GM12873 (cell line): ENCODE measurements around the gene SERPING1.

Source experiments
- TF ChIP-seq, protein P1 (sequence below): IDR thresholded peaks from 2 replicates; pipeline ENCODE4 v1.5.1; 2012; ENCODE audit warnings: low read depth, mild to moderate bottlenecking, moderate library complexity, low read length, control low read depth; ENCODE audit not compliant: insufficient read depth; ENCODE audit errors: missing control alignments

Gene SERPING1

DNA sequence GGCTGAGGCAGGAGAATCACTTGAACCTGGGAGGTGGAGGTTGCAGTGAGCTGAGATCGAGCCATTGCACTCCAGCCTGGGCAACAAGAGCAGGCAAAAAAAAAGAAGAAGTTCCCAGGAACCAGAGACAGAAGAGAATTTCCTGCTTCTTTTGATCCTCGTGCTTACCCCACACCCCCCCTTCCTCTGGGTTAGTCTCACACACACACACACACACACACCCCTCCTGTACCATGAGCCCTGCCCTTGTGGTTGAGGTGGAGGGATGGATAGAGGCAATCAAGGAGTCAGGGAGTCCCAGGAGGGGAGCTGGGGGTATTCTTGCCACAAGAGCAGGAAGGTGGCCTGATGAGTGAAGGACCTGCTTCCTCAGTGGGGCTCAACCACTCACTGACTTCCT lies 25.9 kb upstream of the SERPING1 start:
- TF ChIP-seq, protein P1, sequence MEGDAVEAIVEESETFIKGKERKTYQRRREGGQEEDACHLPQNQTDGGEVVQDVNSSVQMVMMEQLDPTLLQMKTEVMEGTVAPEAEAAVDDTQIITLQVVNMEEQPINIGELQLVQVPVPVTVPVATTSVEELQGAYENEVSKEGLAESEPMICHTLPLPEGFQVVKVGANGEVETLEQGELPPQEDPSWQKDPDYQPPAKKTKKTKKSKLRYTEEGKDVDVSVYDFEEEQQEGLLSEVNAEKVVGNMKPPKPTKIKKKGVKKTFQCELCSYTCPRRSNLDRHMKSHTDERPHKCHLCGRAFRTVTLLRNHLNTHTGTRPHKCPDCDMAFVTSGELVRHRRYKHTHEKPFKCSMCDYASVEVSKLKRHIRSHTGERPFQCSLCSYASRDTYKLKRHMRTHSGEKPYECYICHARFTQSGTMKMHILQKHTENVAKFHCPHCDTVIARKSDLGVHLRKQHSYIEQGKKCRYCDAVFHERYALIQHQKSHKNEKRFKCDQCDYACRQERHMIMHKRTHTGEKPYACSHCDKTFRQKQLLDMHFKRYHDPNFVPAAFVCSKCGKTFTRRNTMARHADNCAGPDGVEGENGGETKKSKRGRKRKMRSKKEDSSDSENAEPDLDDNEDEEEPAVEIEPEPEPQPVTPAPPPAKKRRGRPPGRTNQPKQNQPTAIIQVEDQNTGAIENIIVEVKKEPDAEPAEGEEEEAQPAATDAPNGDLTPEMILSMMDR, result no peak

DNA sequence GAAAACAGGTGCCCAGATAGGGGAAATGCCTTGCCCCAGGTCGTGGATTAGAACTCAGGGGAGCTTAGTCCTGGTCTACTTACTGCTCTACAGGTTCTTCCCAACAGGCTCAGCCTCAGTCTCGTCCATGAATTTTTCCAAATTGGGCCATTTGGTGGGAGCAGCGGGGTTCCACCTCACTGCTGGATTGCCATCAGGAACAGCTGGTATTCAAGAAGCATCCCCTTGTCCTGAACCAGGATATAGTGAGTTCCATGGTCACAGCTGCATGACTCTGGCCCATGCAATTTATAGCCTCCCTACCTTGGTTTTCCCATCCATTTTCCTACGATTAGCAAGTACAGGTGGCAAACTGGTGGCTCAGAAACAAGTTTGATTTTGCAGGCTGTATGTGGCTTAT lies 23.4 kb upstream of the SERPING1 start:
- TF ChIP-seq, protein P1, result no peak

DNA sequence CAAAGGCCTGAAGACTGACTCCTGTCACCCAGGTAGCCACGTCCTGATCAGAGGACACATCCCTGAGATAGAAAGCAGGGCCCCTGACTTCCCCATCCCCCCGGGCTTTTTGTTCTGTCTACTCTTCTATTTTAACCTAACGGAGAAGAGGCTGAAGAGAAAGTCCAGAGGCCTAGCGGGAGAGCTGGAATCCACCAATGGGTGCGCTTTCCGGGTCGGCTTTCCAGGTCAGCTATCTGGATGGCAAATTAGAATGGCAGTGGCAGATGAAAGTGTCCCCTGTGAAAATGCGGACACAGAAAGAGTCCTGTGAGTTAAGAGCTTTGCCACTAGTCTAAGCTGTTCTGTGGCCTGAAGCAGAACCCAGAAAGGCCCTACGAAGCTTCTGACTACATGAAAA lies 13.1 kb upstream of the SERPING1 start:
- TF ChIP-seq, protein P1, result no peak

DNA sequence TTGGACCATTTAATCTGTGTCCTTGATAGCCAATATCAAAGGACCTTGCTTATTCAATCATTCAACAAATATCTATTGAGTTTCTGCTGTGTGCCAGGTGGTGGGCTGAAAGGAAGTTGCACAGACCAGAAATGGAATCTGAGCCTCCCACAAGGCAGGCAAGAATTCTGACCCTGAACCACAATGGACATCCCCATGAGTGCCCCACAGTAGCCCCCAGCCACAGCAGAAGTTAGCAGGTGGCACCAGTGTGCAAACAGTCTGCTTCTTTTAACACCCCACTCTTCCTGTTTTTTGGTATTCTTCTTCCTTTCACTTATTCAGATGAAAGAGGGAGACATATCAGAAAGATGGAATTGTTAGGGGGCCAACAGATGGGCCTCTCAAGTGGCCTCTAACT lies 12.2 kb upstream of the SERPING1 start:
- TF ChIP-seq, protein P1, result no peak

DNA sequence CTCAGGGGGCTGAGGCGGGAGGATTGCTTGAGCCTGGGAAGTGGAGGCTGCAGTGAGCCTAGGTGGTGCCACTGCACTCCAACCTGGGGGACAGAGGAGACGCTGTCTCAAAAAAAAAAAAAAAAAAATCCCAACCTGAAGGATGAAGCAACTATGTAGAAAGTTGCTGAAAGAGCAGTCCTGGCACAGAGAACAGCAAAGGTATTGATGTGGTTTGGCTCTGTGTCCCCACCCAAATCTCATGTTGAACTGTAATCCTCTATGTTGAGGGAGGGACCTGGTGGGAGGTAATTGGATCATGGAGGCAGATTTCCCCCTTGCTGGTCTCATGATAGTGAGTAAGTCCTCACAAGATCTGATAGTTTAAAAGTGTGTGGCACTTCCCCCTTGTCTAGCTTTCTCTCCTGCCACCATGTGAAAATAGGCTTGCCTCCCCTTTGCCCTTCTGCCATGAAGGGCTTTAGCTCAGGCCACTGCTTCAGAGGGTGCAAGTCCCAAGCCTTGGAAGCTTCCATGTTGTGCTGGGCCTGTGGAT lies 10.7 kb upstream of the SERPING1 start:
- TF ChIP-seq, protein P1, result no peak

DNA sequence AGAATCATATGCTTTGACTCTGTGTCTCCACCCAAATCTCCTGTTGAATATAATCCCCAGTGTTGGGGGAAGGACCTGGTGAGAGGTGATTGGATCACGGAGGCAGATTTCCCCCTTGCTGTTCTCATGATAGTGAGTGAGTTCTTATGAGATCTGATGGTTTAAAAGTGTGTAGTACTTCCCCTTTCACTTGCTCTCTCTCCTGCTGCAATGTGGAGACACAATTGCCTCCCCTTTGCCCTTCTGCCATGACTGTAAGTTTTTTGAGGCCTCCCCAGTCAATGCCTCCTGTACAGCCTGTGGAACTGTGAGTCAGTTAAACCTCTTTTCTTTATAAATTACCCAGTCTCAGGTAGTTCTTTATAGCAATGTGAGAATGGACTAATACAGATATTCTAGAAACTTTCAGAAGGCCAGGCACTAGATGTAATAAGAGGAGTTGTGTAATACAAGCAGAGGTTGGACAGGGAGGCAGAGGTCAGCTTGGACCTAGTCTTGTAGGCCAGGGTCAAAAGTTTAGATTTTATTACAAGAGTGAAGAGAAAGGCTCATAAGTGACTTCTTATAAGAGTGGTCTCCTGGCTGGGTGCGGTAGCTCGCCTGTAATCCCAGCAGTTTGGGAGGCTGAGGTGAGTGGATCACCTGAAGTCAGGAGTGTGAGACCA lies 9.3 kb upstream of the SERPING1 start:
- TF ChIP-seq, protein P1, result no peak

GRCh38 chr11:57596266-57596885 lies 1.1 kb upstream of the SERPING1 start:
- TF ChIP-seq, protein P1, result no peak
